HS-27A (cell line): Measurements from ENCODE around the gene WNT5B.
A peak's percentile ranks its signal among the peaks of the same experiment; 100 is the strongest.
"Not testable (repeated sequence)": the region's sequence is repeated elsewhere in the genome, so short reads cannot be mapped to it uniquely, and the experiment has no call there.

Experiments
- DNase-seq: peaks from one replicate; pipeline ENCODE4 v3.0.0-alpha.2; 2012; ENCODE audit warnings: low read depth, missing footprints

WNT5B gene

DNA sequence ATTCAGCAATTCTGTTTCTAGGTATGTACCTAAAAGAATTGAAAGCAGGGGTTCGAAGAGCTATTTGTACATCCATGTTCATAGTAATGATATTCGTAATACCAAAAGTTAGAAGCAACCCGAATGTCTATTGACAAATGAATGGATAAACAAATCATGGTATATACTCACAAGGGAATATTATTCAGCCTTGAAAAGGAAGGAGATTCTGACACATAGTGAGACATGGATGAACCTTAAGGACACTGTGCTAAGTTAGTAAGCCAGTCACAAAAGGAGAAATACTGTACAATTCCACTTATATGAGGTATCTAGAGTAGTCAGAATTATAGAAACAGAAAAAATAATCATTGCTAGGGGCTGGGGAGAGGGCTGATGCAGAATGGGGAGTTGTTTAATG, 30.3 kb upstream of the WNT5B start:
- no peak for DNase-seq

DNA sequence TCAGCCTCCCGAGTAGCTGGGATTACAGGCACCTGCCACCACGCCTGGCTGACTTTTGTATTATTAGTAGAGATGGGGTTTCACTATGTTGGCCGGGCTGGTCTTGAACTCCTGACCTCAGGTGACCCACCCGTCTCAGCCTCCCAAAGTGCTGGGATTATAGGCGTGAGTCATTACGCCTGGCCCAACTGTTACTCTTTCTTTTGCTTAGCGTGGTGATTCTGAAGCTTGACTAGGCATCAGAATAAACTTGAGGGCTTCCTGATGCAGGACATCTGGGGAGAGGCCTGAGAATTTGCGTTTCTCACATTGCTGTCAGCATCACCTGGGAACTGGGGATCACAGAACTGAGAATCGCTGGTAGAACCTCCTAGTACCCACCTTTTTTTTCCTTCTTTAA, 26.3 kb upstream of the WNT5B start:
- DNase-seq: not testable (repeated sequence)

DNA sequence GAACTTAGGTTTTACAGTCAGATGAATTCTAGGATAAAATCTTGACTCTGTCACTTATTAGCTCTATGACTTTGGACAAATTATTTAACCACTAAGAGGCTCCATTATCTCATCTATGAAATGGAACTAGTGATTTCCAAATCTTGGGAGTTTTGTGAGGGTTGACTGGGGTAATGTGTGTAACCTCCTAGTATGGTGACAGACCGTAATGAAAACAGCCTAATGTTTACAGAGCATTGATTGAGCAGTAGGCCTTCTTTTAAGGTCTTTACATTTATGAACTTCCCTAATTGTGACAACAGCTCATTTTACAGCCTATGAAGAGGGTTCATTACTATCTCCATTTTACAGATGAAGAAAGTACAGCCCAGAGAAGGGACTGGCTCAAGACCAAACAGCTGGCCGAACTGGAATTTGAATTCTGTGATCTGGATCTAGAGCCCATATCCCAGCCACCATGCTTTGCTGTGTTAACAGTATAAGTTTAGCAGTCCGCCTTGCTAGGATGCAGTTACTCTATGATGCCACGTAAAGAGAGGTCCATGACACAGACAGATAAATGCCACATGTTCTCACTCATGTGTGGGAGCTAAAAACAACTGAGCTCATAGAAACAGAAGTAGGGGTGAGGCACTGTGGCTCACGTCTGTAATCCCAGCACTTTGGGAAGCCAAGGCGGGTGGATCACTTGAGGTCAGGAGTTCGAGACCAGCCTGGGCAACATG, 25.6 kb upstream of the WNT5B start:
- no peak for DNase-seq

GRCh38 chr12:1604464-1604863, 24.6 kb upstream of the WNT5B start:
- no peak for DNase-seq

DNA sequence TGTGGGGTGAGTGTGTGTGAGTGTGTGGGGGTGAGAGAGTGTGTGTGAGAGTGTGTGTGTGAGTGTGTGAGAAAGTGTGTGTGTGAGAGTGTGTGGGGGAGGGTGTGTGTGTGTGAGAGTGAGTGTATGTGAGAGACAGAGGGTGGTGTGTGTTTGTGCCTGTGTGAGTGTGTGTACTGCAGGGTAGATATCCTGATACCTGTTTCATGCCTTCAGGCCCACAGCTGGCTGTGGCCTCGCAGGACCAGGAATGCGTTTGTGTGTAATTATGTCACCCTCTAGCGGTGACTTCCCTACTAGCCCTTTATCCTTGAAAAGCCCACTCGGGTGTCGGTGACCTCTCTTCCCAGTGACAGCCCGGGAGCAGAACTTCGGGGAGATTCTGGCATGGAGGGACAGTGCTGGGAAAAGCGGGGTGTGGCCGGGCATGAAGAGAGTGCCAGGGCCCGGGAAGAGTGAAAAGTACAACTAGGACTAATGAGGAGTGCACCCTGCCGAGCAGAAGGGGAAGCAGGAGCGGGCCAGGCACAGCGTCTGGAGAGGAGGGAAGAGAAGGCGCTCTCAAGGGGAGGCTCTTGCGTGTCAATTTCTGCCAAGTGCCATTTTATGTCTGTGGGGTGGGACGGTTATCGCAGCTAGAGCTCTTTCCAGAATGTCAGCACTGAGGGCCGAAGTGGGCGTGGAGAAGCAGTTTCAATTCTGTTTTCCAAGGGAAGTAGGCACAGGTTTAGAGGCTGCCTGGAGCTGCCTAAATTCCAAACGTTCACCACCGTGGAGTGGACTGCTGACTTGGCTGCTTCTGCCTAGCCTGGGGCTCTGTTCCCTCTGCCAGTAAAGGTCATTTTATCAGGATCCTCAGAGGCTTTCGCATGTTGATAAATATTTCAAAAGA, 23.7 kb upstream of the WNT5B start:
- peak; percentile 91 for DNase-seq

DNA sequence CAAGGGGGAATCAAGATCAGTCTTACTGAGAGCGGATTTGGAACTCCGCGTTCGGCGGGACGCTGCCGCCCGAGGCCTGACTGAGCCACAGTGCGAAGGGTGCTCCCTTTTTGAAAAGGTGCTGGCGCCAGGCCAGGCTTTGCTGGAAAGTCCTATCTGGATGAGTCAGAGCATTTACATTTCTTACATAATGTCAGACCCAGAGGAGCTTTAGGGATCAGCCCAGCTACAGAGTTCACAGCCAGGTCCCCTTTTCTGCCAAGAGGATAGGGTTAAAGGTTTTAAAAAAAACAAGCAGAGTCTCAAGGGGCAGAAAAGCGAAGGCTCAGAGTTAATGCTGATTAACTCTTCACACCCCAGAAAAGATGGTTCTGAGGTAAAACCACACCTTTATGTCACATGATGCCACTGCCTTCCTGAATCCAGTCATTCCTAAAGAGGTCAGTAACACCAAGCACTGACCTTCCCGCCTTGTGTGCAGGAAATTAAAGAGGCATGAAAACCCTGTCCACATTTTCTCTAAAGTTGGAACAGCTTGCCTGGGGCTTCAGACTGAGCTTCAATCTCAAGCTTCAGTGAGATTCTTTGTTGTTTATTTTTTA, 22.9 kb upstream of the WNT5B start:
- DNase-seq: peak; percentile 98

DNA sequence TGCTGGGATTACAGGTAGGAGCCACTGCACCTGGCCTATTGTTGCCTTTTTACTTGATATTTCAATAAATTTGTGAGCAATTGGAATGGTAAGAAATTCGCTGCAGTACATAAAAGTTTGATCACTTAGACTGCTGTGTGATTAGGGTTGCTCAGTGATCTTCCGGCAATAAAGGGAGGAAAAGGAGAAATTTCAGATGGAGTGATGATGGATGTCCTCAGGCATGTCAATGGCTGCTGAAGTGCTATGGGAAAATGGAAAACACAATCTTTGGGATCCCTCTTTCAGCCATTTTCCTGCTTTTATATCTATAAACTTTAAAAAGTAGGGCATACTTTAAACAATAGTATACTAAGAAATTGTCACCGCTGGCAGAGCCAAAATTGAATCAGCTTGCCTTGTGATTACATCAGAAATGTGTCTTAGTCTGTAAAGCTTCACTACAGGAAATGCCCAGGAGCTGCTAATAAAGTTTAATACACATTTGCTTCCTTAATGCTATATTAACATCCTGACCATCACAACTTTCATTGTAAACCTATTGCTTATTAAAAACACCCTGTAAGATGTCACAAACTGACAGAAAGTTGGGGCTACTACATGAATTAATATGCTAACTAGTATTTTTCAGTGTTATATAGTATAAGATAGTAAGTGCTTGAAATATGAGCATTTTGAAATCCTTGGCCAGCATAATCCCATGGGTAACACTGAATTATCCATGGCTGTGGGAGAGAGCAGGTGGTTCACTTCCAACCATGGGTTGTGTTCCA, 20.9 kb upstream of the WNT5B start:
- DNase-seq: no peak

DNA sequence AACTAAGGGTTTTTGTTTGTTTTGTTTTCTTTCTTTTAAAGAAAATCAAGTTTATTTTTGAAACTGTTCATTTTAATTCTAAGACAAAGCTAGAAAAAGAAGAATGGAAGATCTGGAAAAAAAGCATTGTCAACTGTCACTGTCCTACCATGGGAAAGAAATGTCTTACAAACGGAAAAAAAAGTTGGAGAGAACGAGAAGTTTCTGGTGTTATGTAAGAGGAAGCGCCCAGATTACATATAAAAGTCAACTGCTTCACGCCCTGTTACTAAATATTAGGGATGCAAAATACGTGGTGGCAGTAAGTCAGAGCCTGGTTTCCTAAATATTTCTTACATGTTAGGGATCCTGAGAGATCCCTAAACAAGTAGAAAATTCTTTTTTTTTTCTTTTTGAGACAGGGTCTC, 20.3 kb upstream of the WNT5B start:
- DNase-seq: no peak

DNA sequence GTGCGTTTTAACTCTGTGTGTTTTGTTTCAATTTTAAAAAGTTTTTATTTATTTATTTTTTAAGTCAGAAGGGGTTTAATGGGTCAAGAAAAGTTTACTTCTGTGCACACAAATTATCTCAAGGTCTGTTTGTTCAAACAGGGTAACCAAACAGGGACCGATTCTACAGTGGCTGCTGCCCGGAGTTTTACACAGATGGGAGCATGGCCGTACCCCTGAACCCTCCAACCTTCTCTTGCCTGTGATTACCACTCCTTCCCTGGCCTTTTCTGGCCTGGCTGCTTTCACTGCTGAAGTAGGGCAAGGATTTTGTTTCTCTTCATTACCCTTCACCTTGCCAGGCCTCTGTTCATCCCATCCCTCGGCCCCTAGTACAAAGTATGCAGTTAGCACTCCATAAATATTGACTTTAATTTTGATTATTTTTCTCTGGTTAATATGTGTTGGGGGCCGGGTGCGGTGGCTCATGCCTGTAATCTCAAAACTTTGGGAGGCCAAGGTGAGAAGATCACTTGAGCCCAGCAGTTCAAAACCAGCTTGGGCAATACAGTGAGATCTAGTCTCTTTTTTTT, 18.9 kb upstream of the WNT5B start:
- DNase-seq: no peak

DNA sequence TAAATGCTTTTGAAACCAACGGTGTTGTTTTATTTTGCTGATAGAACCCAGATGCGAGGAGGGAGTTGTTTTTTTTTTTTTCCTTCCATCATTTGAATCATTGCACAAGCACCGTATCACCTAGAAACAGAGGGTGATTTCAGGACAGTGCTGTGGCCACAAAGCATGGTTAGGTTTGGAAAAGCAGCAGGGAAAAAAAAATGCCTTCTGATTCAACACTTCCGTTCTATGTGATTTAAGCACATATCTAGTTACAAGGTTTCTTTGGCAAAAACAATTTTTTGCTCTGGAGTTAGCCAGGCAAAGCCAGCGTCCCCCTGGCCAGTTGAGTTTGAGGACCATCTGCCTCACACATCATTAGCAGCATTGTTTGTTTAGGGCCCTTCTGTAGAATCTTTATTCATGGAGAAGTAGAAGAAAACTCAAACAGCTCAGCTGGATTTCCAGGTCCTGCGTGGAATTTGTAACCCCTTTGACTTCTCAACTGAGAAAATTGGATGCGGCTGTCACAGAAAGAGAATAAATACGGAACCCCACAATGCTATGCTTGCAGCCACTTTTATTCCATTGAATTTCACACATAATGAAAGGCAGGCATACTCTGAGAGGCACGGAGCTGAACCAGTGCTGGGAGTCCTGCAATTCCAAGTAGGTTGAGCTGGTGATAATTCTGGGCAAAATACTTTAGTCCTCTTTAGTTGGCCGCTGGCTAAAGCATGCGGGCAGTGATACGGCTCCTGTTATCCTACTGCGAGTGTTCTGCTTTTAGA, 17.0 kb upstream of the WNT5B start:
- DNase-seq: no peak

- no peak for DNase-seq
These were observed 15.2 kb upstream of the WNT5B start for GRCh38 chr12:1613860-1614259.

DNA sequence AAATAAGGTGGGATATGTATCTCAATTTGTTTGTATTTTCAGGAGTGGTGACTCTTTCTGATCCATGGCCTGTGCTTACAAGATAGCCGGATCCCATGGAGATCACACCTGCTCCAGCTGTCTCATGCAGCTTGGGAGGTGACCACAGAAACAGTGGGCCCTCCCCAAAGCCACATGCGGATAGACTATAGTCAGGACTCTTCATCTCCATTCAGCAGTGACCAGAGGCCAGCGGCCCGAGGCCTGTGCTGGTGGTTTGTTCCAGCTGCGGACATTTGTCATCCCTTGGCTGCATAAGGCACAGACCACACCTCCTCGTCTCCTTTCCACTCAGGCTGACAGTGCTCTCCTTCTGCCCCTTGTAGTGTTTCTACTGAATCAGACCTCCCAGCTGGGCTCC, 14.7 kb upstream of the WNT5B start:
- DNase-seq: no peak

DNA sequence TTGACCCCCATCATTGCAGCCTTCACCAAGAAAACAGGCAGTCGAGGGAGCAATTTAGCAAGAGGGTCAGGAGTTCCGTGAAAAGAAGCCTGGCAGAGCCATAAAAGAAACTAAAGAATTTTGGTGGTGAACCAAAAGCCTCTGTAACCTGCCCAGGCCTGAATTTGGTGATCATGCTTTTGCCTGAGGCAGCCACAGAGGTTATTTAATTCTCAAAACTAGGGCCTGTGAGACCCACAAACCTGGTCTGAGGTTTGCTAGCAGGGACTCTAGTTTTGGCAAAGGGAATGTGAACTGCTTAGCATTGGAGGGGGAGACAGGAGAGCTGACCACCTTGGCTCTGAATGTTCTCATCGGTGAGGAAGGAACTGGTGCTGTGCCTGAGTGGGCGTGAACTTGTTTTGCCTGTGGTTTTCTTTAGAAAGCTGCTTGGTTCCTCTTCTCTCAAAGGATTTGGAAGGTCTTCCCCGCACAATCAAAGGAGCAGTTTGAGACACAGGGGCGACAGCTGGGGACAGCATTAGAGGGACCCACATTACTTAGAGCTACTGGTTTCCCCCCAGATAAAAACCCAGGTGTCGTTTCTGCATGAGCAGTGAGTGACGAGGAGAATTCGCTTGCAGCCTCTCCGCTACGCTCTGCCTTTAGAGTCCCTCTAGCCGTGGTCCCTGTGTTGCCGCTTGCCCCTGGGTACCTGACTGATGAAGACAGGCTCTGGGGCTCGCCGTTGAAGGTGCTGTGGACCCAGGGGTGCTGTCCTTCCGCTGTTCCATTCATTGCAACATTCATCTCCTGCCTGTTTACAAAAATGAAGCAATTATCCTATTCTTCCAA, 12.6 kb upstream of the WNT5B start:
- DNase-seq: no peak

DNA sequence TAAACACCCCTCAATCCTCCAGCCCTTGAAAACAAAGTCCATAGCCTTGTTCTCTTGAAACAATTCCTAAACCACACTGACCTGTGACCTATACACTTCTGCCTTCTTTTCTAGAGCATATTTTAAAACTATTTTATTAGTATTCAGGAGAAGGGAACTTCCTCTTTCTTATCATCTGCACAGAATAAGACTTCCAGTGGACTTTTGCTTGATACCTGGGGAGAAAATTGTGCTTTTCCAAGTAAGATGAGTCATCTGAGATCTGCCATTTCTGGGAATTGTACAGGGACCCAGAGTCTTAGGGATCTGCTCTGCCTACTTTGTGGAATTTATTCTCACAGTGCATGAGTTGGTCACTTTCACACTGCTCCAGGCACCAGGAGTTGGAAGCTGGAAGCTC, 10.5 kb upstream of the WNT5B start:
- DNase-seq: no peak

- DNase-seq: no peak
These were observed 9.9 kb upstream of the WNT5B start for GRCh38 chr12:1619159-1619558.

DNA sequence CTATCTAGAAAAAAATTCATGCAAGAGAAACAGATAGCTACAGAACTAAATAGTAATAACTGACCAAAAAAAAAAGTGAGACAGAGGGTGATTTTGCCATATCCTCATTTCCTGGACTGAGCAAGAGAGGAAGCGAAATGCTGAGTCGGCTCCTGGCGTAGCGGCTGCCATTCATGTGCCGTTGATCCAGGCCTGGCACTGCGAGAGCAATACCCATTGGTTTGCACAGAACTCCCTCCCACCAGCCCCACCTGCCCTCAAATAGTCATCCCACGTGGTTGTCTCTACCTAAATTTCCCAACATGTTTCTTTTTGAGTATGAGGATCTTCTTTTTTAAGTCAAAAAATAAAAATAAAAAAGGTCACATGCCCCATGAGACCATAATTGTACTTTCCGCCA, 9.4 kb upstream of the WNT5B start:
- no peak for DNase-seq

- no peak for DNase-seq
These were observed 8.9 kb upstream of the WNT5B start for GRCh38 chr12:1620092-1620491.

DNA sequence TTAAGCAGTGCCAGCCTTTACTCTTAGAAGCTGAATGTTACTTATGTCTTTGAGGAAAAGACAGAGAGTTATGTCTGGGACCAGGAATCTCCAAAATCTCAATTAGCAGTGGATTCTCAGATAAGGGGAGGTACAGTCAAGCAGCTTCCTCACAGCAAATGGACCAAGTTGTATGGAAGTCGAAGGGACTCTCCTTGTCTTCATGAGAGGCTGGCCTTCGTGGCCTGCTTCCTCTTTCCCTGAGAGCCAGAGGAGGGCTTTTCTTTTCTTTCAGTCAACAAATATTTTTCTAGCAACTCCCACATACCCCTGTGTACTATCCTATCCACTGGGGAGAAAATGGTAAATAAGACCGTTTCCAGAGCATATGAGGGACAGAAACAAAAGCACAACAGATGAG, 6.6 kb upstream of the WNT5B start:
- DNase-seq: no peak

DNA sequence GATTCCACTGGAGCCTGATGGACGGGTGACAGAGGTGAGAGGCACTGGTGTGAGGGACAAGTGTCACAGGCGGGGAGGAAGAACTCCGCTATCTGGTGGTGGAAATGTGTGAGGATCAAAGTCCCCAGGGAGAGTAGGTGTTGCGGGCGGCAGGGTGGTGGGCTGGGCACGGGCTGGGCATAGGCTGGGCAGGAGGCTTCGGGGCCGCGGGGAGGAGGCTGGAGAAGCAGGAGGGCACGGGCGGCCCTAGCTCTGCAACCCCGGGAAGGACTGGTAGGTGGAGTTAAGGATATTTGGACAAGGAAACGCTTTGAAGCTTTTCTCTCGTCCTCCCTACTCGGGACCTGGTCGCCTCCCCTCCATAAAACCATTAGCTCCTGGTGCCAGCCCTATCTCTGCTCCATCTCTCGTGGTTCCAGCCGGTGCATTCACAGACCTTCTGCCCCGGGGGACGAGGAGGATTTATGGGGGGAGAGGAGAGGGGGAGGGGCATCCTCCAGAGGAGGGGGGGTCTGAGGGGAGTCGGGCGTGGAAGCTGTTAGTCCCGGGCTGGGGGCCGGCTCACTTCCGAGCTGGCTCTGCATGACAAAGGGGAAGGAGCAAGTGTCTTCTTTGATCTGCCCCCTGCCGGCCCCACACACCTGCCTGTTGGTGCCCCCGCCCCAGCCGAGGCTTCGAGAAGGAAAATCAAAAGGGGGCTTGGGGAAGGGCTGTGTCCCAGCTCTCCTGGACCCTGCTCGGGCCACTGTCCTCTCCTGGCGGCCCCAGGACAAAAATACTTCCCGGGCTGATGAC, 504 bp downstream of the WNT5B start:
- no peak for DNase-seq
